Adrenal gland (tissue), 12 donors: ENCODE measurements around the gene OLFM2. TPM values are rescaled to one million over a fixed set of nuclear protein-coding genes. Genes with fewer than 3 reads are reported as not detected.

ENCODE experiments used
- DNase-seq, 7 donors: peaks; one replicate each; pipeline ENCODE4 v3.0.0-alpha.2; 2019 to 2020
- H3K27ac ChIP-seq, 5 donors: fragments of 200-600 bp; sonication (generic) in 4 of 5; 1 replicate in 3 of 5; 2 replicates in 2 of 5; pipeline versions ENCODE4 v1.5.1 to v1.8.0; 2016 to 2020; ENCODE audit warnings: mild to moderate bottlenecking in 1 of 5
- H3K27me3 ChIP-seq: fragments of 200-600 bp; 2 replicates; pipeline ENCODE4 v1.8.0; 2021
- H3K36me3 ChIP-seq, 2 donors: fragments of 200-600 bp; replicated peaks in 1 of 2; 1 replicate in 1 of 2; 2 replicates in 1 of 2; pipeline versions ENCODE4 v1.5.1 to v1.8.0; 2018 to 2022
- H3K4me1 ChIP-seq, 2 donors: fragments of 200-600 bp; replicated peaks in 1 of 2; 1 replicate in 1 of 2; 2 replicates in 1 of 2; pipeline versions ENCODE4 v1.5.1 to v1.8.0; 2018 to 2021
- H3K4me3 ChIP-seq, 4 donors: fragments of 200-600 bp; sonication (generic) in 3 of 4; one replicate each; pipeline ENCODE4 v1.5.1; 2016 to 2018
- H3K9me3 ChIP-seq, 3 donors: fragments of 200-600 bp; sonication (generic) in 1 of 3; replicated peaks in 1 of 3; 1 replicate in 2 of 3; 2 replicates in 1 of 3; pipeline versions ENCODE4 v1.5.1 to v1.8.0; 2016 to 2021
- POLR2A ChIP-seq, 2 donors: fragments of 450-650 bp; IDR thresholded peaks; one replicate each; pipeline ENCODE4 v1.6.1; 2017; ENCODE audit warnings: antibody characterized with exemption in 2 of 2, mild to moderate bottlenecking in 2 of 2, moderate library complexity in 1 of 2
- WGBS, 4 donors: extraction: QIAGEN DNeasy Blood & Tissue Kit in 2 of 4; methylation state at CpG; one replicate each; pipeline versions ENCODE4 v1.1.5 to v1.1.7; 2013 to 2017; 5-methylcytosine and 5-hydroxymethylcytosine counted together
- intact Hi-C, 2 donors: fragments of 100-400 bp; cut with DNase I; formaldehyde crosslinking; loops; one replicate each; pipeline versions ENCODE4 v1.14.1 to v1.15.0; 2022 to 2023
- polyA plus RNA-seq, 3 donors: library from polyadenylated mRNA; stranded (reverse); fragments of 200-250 nt in 2 of 3; fragments of 350-450 nt in 1 of 3; fragmentation: Illumina TruSeq in 1 of 3; extraction: RNeasy Lipid Tissue Mini Kit (QIAGEN cat#74804) in 1 of 3; gene quantifications; one replicate each; pipeline ENCODE4 v1.2.3, GENCODE V29; 2013 to 2014
- total RNA-seq, 9 donors: library from RNA; depleted of rRNA in 4 of 9; stranded (reverse); fragments of >200 nt in 4 of 9; fragments of 120-200 nt in 1 of 9; fragmentation: NEBNext Ultra II Directional in 1 of 9; extraction: Animal tissue kit (Norgen Biotek cat#: 25700) in 1 of 9; gene quantifications; one replicate each; pipeline versions ENCODE4 v1.1.0 to v1.2.4, GENCODE V29; 2013 to 2023
- TF ChIP-seq, protein P1 (sequence below), 6 experiments: fragments of 450-650 bp in 4 of 6; fragments of 200-600 bp in 2 of 6; sonication (generic) in 1 of 6; IDR thresholded peaks; 1 replicate in 5 of 6; 2 replicates in 1 of 6; pipeline versions ENCODE4 v1.5.1 to v1.8.0; 2016 to 2021; ENCODE audit warnings: antibody characterized with exemption in 6 of 6, mild to moderate bottlenecking in 2 of 6, moderate library complexity in 1 of 6
- donor health status: healthy with polysubstance abuse.
- donor health status: Bipolar disorder and iron deficiency.
- donor health status: DM: yes; HTN: yes; CAD: no.
- donor health status: DM: no; HTN: no; CAD: no.
- donor health status: DM: no; HTN: no; CAD: no.
- donor health status: DM: yes; HTN: yes; CAD: no.

Gene OLFM2
- total and polyA plus RNA-seq, 12 donors, result 2.2 to 76.2 (median 51.5) TPM

DNA sequence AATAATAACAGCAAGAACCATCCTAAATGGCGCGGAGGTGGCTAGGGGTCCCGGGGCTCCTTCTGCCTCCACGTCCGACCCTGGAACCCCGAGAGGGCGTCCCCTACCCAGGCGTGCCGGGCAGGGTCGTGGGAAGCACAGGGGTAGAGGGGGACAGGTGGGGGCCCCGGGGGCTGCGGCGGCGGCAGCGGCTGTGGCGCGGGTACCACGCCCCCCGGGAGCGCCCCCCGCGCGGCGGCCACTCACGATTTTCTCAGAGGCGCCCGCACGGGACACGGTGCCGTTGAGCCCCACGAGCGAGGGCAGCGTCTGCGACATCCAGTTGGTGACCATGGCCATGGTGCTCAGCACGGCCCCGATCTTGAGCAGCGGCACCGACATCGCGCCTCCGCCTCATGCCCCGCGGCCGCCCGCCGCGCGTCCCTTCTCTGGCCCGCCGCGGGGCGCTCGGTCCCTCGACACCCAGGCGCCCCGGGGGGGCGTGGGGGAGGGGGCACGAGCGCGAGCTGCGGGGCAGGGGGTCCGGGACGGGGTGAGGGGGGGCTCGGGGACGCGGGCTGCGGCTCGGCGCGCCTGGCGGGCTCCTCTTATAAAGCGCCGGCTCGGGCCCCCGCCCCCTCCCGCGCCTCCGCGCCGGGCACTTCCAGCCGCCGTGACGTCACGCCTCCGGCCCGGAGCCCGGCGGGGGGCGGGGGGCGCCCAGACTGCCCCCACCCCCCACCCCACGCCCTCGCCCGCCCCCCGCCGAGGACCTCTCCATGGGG, 22.9 kb downstream of the OLFM2 start:
- intact Hi-C loops, result no loop called here
- no peak for TF ChIP-seq POLR2A (IDR thresholded peaks at IDR 0.05)
- TF ChIP-seq, protein P1, sequence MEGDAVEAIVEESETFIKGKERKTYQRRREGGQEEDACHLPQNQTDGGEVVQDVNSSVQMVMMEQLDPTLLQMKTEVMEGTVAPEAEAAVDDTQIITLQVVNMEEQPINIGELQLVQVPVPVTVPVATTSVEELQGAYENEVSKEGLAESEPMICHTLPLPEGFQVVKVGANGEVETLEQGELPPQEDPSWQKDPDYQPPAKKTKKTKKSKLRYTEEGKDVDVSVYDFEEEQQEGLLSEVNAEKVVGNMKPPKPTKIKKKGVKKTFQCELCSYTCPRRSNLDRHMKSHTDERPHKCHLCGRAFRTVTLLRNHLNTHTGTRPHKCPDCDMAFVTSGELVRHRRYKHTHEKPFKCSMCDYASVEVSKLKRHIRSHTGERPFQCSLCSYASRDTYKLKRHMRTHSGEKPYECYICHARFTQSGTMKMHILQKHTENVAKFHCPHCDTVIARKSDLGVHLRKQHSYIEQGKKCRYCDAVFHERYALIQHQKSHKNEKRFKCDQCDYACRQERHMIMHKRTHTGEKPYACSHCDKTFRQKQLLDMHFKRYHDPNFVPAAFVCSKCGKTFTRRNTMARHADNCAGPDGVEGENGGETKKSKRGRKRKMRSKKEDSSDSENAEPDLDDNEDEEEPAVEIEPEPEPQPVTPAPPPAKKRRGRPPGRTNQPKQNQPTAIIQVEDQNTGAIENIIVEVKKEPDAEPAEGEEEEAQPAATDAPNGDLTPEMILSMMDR (IDR thresholded peaks at IDR 0.05), result no peak
- 3 to 31% (median 9%) methylated on average over 4 to 90 of the region's 95 CpGs for WGBS, 4 donors
- peak in 5 of 7 donors; percentile 25 to 57 (median 48) for DNase-seq
- Histone ChIP-seq H3K9me3 (no peaks in the 10 kb centered on the region), H3K36me3 (no peaks in the 10 kb centered on the region), H3K4me3 (peak overlapping the region in 2 of 4 donors; percentile 63 to 76), H3K27me3 (no peaks in the 10 kb centered on the region), H3K27ac (no peak overlapping the region), H3K4me1 (peaks cover 5 to 13% of the 10 kb centered on the region in 2 donors)

DNA sequence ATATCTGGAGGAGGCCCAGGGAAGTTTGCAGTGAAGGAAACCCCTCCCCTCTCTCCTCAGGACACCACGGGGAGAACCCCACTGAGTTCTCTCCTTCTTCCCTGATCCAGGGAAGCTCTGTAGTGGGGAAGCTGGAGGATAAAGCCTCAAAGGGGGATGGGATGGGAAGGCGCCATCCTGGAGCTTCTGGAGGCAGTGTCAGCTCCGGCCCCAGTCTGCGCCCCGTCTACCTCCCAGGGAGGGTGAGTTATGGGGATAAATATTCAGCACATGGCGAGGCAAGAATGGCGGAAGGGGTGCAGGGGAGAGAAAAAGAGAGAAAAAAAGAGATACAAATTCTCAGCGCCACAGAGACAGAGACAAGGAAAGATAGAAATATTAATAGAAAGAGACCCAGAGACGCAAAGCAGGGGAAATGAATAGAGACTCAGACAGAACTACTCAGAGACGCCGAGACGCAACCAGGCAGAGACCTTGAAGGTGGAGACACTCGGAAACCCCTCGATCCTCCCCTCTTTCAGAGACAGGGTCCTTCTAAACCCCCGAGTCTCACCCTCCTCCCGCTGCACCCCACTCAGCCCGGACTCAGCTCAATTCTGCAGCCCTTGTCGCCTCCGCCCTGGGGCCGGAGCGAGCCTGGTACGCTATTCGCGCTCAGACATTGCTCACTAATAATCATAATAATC, 23.6 kb downstream of the OLFM2 start:
- Histone ChIP-seq H3K4me1 (peaks cover 5 to 13% of the 10 kb centered on the region in 2 donors), H3K27ac (no peak overlapping the region), H3K9me3 (no peaks in the 10 kb centered on the region), H3K36me3 (no peaks in the 10 kb centered on the region), H3K27me3 (no peaks in the 10 kb centered on the region), H3K4me3 (no peak overlapping the region)
- 42 to 63% (median 52%) methylated on average over 14 to 24 of the region's 24 CpGs for WGBS, 4 donors
- no peak for DNase-seq
- intact Hi-C loops, result no loop called here
- TF ChIP-seq, protein P1 (IDR thresholded peaks at IDR 0.05), result no peak
- TF ChIP-seq POLR2A (IDR thresholded peaks at IDR 0.05), result no peak

DNA sequence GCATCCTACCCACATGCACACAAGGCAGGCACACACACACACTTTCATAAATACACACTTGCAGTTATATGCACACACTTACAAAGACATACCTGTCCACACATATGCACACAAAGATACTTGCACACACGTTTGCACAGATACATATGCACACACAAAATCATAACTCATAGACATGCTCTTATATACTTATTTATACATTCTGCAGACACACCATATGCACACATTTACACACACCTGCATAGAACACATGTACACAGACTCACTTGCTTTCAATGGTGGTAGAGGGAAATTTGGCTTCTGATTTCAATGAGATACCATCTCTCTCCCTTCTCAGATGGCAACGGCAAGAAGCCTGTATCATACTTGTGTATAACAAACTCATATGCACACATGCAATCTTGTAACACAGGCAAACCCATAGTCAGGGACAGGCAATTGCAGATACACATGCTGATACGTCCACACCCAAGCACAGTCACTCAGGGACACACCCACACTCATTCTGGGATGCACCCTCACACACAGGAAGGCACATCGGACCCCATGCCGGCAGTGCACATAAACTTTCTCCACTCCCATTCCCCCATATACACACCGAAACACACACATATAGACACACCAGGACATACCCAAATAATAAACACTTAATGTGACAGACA, 24.7 kb downstream of the OLFM2 start:
- WGBS, 4 donors, result 59 to 77% (median 73%) methylated on average over 6 of the region's 6 CpGs

More for the DNA sequence above, 24.7 kb downstream of the OLFM2 start:
- Histone ChIP-seq H3K27ac (no peak overlapping the region), H3K4me1 (peaks cover 5 to 13% of the 10 kb centered on the region in 2 donors), H3K4me3 (no peak overlapping the region), H3K9me3 (no peaks in the 10 kb centered on the region), H3K36me3 (no peaks in the 10 kb centered on the region), H3K27me3 (no peaks in the 10 kb centered on the region)
- DNase-seq, result no peak
- intact Hi-C loops, result no loop called here
- TF ChIP-seq POLR2A (IDR thresholded peaks at IDR 0.05), result no peak
- TF ChIP-seq, protein P1 (IDR thresholded peaks at IDR 0.05), result no peak
